GM19395 (cell line): ENCODE data around the gene CRISPLD2.

ENCODE experiments used
- ATAC-seq: cut with Tn5 transposase; IDR thresholded peaks from one replicate; pipeline ENCODE4 v1.9.1; 2021; ENCODE audit warnings: mild to moderate bottlenecking, moderate library complexity; ENCODE audit not compliant: unreplicated experiment

Gene CRISPLD2, protein sequence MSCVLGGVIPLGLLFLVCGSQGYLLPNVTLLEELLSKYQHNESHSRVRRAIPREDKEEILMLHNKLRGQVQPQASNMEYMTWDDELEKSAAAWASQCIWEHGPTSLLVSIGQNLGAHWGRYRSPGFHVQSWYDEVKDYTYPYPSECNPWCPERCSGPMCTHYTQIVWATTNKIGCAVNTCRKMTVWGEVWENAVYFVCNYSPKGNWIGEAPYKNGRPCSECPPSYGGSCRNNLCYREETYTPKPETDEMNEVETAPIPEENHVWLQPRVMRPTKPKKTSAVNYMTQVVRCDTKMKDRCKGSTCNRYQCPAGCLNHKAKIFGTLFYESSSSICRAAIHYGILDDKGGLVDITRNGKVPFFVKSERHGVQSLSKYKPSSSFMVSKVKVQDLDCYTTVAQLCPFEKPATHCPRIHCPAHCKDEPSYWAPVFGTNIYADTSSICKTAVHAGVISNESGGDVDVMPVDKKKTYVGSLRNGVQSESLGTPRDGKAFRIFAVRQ

DNA sequence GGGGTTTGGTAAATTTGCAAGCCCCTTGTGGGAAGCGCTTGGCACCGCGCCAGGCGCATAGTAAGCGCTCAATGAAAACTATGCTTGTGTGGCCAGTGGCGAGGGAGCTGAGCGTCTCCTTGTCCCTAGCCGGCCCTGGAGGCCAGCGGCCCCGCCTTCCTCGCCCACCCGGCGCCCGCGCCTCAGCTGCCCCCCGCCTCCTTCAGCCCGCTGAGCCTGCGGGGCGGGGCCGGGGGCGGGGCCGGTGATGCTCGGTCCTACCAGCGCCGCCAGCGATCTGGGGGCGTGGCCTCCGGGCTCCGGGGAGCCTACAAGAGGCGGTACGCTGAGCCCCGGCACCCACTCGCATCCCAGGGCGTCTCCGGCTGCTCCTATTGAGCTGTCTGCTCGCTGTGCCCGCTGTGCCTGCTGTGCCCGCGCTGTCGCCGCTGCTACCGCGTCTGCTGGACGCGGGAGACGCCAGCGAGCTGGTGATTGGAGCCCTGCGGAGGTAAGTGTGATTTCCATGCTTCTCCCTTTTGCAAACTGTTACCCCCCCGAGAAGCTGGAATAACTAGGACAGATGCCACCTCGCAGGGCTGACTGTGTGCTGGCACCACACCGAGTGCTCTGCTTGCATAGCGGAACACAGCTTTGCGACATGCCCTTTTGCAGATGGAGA is at the start of gene CRISPLD2:
Gene CRISPLD2, plus strand, starts transcription at position 342 of the 661 bp plus-strand sequence. CDS start 18,511 bp downstream, outside the sequence.
- ATAC-seq: no peak

DNA sequence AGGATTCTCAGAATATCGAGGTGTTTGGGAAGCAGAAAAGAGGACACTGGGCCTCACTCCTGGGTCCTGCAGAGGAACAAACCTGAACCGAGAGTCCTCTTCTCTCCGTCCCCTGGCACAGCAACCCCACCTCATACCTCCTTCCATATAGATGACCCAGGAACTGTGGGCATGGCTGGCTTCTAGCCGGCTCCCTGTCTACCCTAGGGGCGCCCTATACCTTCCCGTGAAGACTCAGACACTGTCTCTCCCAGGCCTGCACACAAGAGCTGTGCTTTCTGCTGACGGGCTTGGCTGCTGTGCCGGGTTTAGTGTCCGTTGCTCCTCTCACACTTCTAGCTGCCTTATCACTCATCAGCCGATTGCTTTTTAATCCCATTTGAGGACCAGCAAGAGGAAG is 46.5 kb upstream of the CRISPLD2 start:
- no peak for ATAC-seq

DNA sequence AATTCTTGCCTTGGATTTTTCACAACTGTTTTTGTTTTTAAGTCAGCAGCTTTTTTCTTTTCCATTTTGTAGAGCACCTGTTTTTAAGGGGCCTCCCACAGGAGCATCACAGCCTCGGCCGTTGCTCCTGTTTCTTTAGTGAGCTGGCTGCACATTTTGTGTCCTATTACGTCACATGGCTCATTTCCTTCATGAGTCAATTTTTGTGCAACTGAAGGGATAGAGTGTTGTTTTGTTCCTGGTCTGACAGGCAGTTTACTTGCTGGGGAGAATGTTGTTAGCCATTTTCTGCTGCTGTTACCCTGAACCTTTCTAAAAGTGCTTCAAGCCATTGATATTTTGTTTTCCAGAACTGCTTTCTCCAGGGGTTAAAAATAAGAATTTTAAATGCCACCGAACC is 45.0 kb upstream of the CRISPLD2 start:
- ATAC-seq: no peak

DNA sequence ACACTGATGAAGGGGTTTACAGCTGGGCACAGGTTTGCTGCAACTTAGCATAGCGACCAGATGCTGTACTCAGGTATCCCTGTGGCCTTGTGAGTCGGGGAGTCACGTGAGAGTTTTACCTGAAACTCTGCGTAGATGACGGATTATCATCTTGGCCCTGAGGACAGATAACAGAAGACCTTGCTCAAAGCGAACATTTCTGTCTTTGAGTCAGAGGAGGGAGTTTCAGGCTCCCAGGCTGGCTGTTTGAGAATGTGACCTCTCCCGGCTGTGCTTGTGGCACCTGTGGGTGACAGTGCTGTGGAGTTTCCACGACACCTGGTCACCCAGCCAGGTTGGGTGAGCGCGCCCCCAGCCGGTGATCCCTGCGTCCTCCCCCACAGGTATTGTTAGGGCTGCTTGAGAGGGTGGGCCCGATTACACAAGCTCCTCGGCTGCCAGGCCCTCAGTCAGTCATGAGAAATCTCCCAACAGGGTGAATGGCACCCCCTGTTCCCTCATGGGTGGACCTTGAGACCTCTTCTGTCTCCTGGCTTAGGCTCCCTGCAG is 44.4 kb upstream of the CRISPLD2 start:
- ATAC-seq: no peak

DNA sequence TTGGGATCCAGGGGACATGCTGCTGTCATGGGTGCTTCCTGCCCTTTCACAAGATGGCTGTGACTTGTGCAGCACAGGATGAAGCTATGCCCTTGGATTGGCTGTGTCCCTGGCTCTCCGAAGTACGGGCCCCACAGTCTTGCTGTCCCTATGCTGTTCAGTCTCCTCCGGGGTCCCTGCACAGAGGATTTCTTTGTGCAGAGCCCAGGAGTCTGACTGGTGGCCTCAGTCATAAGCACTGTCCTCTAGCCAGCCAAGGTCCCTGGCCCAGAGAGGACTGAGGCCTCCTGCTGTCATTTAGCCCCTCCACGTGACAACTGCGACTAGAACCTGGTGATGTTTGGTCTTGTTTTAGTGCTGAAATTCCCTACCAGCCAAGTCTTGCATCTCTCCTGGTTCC is 42.4 kb upstream of the CRISPLD2 start:
- ATAC-seq: no peak

DNA sequence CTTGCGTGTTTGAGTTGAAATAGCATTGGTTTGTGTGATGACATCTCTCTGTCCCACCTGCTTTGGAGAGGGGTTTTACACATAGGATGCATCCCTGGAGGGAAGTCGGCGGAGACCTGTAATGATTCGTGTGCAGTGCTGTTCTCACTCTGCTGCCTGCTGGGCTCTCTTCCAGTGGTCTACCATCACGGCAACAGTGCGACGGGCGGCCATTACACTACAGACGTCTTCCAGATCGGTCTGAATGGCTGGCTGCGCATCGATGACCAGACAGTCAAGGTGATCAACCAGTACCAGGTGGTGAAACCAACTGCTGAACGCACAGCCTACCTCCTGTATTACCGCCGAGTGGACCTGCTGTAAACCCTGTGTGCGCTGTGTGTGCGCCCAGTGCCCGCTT is 41.1 kb upstream of the CRISPLD2 start:
- ATAC-seq: no peak

DNA sequence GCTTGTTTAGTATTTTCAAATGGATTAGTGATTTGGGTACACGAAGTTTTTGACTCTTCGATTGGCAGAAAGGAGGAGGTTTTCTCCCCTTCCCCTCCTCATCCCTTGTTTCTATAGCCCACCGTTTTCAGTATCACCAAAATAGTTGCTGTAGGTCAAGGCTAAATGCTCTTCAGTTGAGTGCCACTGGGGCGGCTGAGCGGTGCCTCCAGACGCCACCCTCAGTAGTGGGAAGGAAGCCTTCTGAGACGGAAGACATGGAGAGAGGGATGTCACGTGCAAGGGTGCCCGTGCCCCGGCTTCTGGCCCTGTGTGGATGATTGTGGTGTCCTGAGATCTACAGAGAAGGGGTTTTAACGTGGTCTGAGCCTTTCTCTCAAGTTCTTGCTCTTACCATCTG is 39.7 kb upstream of the CRISPLD2 start:
- ATAC-seq: no peak

DNA sequence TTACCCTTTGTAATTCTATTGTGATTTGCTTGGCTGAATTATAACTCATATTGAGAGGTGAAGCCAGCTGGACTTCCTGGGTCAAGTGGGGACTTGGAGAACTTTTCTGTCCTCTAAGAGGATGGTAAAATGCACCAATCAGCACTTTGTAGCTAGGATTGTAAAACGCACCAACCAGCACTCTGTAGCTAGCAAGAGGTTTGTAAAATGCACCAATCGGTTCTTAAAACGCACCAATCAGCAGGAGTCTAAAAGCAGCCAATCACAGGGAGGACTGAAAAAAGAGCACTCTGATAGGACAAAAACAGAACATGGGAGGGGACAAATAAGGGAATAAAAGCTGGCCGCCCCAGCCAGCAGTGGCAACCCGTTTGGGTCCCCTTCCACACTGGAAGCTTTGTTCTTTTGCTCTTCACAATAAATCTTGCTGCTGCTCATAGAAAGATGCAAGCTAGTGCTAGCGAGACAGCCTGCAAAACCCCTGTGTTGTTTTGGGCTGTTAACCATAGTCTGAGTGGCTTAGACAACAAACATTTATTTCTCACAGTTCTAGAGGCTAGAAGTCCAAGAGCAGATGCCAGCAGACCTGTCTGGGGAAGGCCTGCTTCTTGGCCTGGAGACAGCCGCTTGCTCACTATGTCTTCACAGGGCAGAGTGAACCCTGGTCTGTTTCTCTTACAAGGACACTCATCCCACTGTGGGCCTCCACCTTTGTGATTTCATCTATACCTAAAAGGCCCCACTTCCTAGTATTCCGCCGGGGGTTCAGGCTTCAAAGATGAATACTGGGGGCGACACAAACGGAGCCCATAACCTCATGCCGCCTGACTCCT is 39.0 kb upstream of the CRISPLD2 start:
- ATAC-seq: no peak

DNA sequence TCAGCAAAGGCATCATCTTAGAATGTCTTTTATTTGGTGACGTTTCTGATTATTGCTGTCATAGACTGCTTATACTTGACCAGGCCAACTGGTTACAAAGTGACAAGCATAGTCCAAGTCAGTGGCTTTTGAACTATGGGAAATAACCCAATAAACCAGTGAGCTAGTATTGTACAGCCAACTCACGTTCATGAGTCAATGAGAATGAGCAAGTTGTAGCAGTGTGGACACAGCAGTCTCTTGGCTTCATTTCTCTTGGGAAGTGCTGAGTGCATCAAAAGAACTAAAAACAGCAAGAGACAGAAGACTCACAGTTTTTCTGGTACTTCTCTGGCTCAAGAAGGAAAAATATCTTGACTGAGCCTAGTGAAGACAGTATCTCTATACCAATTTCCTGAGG is 36.9 kb upstream of the CRISPLD2 start:
- ATAC-seq: no peak

DNA sequence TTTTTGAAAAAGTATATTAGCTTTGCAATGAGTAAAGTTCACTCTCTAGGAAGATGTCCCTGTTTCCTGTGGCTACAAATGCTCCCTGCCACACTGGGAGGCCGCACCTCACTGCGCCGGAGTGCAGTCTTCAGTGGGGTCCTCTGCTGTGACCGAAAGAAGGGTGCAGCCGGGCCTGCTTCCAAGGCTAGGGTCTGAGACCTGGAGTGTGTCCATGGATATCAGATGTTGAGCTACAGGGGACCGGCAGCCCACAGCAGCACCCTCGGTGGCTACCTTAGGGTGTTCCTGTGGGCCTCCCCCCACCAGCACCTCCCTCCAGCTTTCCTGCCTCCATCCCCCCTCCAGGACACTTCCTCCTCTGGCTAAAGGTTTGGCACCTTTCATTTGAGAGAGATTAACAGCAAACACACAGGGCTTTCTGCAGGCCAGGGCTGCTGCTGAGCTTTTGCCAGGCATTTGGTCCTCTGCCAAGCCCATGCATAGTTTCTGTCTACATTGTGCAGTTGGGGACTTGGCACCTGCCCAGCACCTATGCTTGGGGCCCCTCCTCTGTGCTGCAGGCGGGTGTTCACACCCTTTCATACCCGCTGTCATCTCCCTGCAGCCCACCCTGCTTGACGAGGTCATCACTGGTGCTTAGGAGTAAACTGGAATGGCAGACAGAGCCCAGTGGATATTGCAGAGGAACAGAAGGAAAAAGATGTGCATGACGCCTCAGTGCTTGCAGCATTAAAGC is 33.8 kb upstream of the CRISPLD2 start:
- no peak for ATAC-seq

DNA sequence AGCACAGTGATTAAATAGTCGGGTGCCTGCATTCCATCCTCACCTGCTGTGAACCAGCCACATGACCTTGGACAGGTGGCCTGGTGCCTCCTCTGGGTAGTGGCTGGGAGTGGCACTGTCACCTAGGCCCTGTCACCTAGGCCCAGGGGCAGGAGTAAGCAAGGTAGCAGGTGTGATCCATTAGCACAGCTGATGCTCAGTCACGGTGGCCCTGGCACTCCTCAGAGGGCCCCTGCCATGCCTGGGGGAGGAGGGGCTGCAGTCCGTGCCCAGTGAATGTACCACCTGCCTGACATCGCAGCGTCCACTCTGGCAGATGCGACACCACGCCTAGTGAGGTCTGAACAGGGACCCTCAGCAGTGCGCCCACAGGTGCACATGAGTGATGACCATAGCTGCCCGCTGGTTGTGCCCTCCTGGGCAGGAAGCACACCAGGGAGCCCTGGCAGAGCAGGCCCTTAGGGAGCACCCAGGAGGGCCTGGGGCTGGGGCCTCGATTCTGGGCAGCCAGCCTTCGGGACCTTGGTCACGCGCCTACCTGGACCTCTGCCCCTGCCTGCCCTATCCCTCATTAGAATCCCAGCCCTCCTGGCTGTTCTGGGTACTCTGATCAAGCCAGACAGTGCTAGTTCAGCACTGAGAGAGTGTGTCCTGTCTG is 33.1 kb upstream of the CRISPLD2 start:
- ATAC-seq: no peak

DNA sequence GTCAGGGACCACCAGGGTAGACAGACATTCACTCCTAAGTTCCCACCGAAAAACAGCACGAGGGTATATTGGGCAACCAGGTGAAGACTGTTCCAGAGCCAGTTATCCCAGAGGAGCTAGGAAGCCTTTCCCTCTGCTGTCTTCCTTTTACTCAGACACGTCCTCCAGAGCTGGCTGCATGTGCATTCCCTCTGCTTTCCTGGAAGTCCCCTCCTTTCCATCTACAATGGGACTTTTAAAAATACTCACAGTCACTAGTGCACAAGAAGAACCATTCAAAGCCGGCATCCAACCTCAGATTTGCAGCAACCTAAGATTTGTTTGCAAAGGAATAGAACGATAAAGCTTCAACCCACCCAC is 32.5 kb upstream of the CRISPLD2 start:
- no peak for ATAC-seq

DNA sequence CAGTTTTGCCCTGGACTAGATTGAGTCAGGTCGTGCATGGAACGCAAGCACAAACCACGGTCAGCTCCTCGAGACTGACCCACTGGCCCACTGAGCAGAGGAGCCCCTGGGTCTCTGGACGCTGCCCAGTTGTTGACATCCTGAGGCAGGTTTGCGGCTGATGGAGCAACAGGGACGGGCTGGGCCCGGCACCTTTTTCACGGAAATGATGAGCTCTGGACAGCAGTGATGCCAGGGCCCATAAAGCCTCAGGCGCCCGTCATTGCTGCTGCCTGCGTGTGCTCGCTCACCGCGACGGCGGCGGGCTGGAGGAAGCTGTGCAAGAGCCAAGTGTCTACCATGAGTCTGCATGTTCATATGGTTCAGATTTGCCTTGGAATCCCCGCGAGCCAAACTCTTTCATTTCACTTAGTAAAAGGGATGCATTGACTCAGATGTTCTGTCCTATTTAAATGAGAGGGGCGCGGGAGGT is 30.8 kb upstream of the CRISPLD2 start:
- no peak for ATAC-seq

DNA sequence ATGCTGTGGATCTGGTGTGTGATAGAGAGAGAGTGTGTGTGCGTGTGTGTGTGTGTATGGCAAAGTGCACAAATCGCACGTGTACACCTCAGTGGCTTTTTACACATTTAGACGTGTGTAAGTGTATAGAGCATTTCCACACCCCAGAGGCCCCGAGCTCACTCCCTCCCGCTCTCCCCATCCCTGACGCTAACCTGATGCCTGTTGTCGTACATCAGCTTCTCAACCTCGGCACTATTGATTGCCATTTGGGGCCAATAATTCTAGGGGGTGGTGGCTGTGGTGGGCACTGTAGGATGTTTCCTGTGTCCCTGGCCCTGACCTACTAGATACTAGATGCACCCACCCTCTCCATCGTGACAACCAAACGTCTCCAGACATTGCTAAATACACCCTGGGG is 30.4 kb upstream of the CRISPLD2 start:
- ATAC-seq: no peak

DNA sequence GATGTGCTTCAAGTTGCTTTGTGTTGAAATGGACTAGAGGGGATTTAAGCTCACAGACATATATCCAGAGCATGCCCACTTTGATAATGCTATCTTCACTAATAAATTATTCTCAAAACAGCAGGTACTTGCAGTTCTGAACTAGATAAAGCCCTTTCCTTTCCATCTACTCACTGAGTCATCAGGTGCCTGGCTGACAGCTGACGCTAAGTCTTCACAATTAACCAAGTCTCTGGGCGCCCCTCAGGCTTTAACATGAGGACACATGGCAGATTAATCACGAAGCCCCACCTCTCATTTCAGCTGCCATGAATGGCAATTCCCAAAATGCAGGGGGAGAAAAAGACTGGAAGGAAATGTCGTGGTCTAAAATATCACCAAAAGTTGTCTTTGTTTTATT is 29.5 kb upstream of the CRISPLD2 start:
- ATAC-seq: no peak

DNA sequence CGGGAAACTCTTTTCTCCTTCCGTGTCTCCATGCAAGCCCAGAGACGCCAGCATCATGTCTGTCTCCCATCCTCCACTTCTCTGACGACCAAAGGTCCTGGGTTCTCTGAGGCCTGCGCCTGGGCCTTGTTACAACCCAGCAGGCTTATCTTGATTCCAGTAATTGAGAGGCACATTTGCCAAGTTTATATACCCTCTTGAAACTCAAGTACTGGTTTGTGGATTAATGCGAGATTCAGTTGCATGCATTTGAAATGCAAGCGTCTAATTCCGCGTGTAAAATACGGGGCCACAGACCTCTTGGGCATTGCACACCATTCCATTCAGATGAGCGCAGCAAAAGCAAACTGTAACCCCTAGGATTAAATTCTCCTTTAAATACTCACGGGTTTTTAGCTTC is 28.7 kb upstream of the CRISPLD2 start:
- ATAC-seq: no peak

DNA sequence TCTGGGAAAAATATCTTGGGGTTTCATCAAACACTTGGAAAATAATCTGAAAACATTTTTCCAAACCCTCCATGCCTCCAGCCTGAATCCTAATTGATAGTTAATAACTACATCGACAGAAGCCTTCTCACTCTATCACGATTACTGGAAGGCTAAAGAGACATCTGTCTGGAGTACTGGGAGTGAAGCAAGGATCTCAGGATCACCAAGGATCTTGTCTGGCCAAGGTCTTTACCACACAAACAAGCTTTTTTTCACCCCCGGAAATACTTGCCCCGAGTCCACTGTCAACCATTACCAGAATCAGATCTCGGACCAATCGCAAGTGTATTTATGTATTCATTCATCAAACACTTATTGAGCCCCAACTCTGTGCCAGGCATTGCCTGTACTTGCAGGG is 28.3 kb upstream of the CRISPLD2 start:
- ATAC-seq: no peak

DNA sequence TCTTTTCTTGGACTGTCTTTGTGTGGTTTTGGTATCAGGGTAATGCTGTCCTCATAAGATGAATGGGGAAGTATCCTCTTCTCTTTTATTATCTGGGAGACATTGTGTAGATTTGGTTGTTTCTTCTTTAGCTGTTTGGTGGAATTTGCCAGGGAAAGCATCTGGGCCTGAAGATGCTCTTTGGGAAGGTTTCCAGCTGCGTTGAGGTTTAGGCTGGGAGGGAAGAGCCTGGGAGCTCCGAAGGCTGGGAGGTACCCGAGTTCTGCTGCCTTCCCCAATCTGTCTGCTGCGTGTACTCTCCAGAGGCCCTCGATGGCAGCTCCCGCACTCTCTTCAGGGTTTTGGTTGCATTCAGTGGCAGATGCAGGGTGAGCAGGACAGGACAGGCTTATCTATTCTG is 25.6 kb upstream of the CRISPLD2 start:
- no peak for ATAC-seq

DNA sequence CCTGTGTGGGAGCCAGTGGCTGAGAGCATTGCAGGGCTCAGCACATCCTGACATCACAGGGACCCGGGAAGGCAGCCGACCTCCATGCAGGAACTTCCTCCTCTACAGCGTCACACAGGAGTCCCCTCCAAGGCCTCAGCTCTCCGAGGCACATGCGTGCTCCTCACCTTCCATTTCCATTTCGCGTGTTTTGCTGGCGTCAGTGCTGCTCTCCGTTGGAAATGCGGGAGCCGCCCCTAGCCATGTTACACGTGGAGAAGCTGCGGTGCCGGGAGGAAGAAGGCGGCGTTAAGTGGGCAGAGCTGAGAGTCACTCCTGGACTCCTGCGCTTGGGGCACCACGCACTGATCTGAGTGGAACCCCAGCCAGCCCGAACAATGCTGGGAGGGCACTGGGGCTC is 25.2 kb upstream of the CRISPLD2 start:
- ATAC-seq: no peak
